ENCODE measurements around the gene RNF141. TPM values are rescaled to one million over a fixed set of nuclear protein-coding genes. Genes with fewer than 3 reads are reported as not detected.

The RNF141 gene
- total RNA-seq, 2 experiments from 2014 or later = 8.2 to 20.1 TPM

DNA sequence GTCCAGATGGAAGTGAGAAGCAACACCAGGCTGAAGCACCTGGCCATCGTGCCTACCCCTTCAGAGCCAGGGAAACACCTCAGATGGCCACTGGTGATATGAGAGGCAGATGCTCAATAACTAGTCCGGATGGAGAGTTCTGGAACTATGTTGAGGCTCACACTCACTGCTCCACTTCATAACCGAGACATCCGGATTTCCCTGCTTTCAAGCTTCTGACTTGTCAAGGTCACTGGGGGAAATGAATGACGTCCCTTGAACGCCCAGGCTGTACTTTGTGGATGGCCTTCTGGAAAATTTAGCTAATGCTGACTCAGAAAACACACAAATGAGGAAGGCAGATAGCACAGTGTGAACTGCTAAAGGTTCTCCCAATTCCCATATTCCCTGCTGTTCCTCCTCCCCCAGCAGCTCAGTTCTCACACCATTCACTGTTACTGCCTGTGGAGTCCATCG, 27.5 kb upstream of the RNF141 start, which contains the start of gene LYVE1:
TSS of gene LYVE1 (minus strand) at position 180 of the 456 bp plus-strand sequence. CDS start at position 47, 133 bp downstream.
- no peak within 1 kb of the TSS for H3K4me2 ChIP-seq (ENCODE audit: low read length)
- H3K4me1 ChIP-seq (ENCODE audit: insufficient read depth, low read length, poor library complexity, severe bottlenecking) = no peaks in the 10 kb centered on the region
- no peak within 1 kb of the TSS for H3K27ac ChIP-seq (ENCODE audit: low read depth, low read length, poor library complexity, severe bottlenecking)
- TF ChIP-seq, protein P1, sequence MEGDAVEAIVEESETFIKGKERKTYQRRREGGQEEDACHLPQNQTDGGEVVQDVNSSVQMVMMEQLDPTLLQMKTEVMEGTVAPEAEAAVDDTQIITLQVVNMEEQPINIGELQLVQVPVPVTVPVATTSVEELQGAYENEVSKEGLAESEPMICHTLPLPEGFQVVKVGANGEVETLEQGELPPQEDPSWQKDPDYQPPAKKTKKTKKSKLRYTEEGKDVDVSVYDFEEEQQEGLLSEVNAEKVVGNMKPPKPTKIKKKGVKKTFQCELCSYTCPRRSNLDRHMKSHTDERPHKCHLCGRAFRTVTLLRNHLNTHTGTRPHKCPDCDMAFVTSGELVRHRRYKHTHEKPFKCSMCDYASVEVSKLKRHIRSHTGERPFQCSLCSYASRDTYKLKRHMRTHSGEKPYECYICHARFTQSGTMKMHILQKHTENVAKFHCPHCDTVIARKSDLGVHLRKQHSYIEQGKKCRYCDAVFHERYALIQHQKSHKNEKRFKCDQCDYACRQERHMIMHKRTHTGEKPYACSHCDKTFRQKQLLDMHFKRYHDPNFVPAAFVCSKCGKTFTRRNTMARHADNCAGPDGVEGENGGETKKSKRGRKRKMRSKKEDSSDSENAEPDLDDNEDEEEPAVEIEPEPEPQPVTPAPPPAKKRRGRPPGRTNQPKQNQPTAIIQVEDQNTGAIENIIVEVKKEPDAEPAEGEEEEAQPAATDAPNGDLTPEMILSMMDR (conservative IDR thresholded peaks at IDR 0.05; ENCODE audit: low read length) = no peak
- no peak for TF ChIP-seq EZH2phosphoT487 (IDR thresholded peaks at IDR 0.05; ENCODE audit: borderline replicate concordance, low read depth, low read length)
- no peaks in the 10 kb centered on the region for H3K9me3 ChIP-seq (ENCODE audit: low read length)
- ChIA-PET POLR2A (interaction anchor here (0.7 kb wide), 1 partner anchor 24 kb away, joined by 5 read pairs; no protein-coding TSS in a partner anchor), CTCF (ENCODE audit: unreplicated experiment) (no interaction called here)
- intact Hi-C loops (cut with micrococcal nuclease; ENCODE audit: unreplicated experiment) = no loop called here
- H3K36me3 ChIP-seq (ENCODE audit: insufficient read depth, low read length) = no peaks in the 10 kb centered on the region
- no peak within 1 kb of the TSS for H2AFZ ChIP-seq (ENCODE audit: low read length)
- H3K4me3 ChIP-seq (ENCODE audit: low read depth, low read length, poor library complexity, severe bottlenecking) = no peak within 1 kb of the TSS
- no peaks in the 10 kb centered on the region for H3K79me2 ChIP-seq (ENCODE audit: insufficient read depth, low read depth, low read length)
- no TSS peak for BruUV-seq (replicated peaks)
- H4K20me1 ChIP-seq (ENCODE audit: insufficient read depth, low read length) = no peaks in the 10 kb centered on the region
- no peak for DNase-seq (ENCODE audit: low spot score)
- no peaks in the 10 kb centered on the region for H3K9me2 ChIP-seq (ENCODE audit: insufficient read depth, low read length)

DNA sequence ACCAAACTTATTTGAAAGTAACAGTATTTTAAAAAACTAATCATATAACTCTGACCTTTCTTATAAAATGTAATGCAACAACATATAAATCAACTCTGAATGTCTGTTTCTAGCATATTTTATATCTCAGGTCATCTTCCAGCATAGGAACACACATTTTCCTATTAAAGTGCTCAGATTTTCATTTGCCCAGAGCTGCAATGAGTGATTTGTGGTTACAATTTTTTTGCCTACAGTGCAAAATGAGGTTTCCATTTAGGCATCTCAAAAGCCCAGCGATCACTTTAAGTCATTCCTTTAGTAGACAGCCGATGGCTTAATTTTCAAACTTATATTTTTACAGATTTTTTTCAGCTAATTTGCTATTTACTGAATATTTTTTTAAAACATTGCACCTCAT, 26.5 kb upstream of the RNF141 start:
- H3K4me1 ChIP-seq (ENCODE audit: insufficient read depth, low read length, poor library complexity, severe bottlenecking) = no peaks in the 10 kb centered on the region
- H3K9me2 ChIP-seq (ENCODE audit: insufficient read depth, low read length) = no peaks in the 10 kb centered on the region
- no peaks in the 10 kb centered on the region for H3K9me3 ChIP-seq (ENCODE audit: low read length)
- intact Hi-C loops (cut with micrococcal nuclease; ENCODE audit: unreplicated experiment) = no loop called here
- ChIA-PET POLR2A (no interaction called here), CTCF (ENCODE audit: unreplicated experiment) (no interaction called here)
- H3K36me3 ChIP-seq (ENCODE audit: insufficient read depth, low read length) = no peaks in the 10 kb centered on the region
- no peak overlapping the region for H3K4me2 ChIP-seq (ENCODE audit: low read length)
- no peak overlapping the region for H3K27ac ChIP-seq (ENCODE audit: low read depth, low read length, poor library complexity, severe bottlenecking)
- TF ChIP-seq EZH2phosphoT487 (IDR thresholded peaks at IDR 0.05; ENCODE audit: borderline replicate concordance, low read depth, low read length) = no peak
- TF ChIP-seq, protein P1 (conservative IDR thresholded peaks at IDR 0.05; ENCODE audit: low read length) = no peak
- DNase-seq (ENCODE audit: low spot score) = no peak
- H3K4me3 ChIP-seq (ENCODE audit: low read depth, low read length, poor library complexity, severe bottlenecking) = no peak overlapping the region
- H2AFZ ChIP-seq (ENCODE audit: low read length) = no peak overlapping the region
- BruUV-seq (replicated peaks) = no TSS peak
- H4K20me1 ChIP-seq (ENCODE audit: insufficient read depth, low read length) = no peaks in the 10 kb centered on the region
- H3K79me2 ChIP-seq (ENCODE audit: insufficient read depth, low read depth, low read length) = no peaks in the 10 kb centered on the region

DNA sequence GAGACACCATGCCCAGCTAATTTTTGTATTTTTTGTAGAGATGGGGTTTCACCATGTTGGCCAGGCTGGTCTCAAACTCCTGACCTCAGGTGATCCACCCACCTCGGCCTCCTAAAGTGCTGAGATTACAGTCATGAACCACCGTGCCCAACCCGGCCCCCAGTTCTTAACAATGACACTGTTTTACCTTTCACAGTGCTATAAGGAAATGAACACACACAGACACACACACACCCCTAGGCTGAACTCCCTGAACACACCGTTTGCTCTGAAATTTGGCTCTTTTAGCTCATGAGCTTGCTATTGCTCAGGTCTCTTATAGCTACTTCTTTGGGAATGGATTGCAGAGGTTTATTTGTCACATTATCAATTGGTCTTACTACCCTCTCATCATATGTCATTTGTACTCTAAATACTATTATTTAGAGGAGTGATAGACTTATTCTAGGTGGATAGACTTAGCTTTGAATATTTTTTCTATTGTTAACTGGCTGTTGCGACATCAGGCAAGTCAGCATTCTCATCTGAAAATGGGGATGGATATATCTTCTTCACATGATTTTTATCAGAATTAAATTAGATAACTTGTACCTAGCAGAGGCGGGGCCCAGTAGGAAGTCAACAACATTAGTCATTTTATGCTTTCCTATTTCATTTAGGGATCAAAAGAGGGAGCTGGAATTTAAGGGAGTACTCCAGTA, 25.4 kb upstream of the RNF141 start:
- H4K20me1 ChIP-seq (ENCODE audit: insufficient read depth, low read length) = no peaks in the 10 kb centered on the region
- no TSS peak for BruUV-seq (replicated peaks)
- H3K36me3 ChIP-seq (ENCODE audit: insufficient read depth, low read length) = no peaks in the 10 kb centered on the region
- CTCF ChIA-PET (ENCODE audit: unreplicated experiment) = no interaction called here
- no peaks in the 10 kb centered on the region for H3K9me3 ChIP-seq (ENCODE audit: low read length)
- no peaks in the 10 kb centered on the region for H3K79me2 ChIP-seq (ENCODE audit: insufficient read depth, low read depth, low read length)
- POLR2A ChIA-PET = interaction anchor here (0.6 kb wide), 2 partner anchors 8 to 526 kb away, joined by 3 to 4 read pairs; no protein-coding TSS in a partner anchor
- TF ChIP-seq EZH2phosphoT487 (IDR thresholded peaks at IDR 0.05; ENCODE audit: borderline replicate concordance, low read depth, low read length) = no peak
- TF ChIP-seq, protein P1 (conservative IDR thresholded peaks at IDR 0.05; ENCODE audit: low read length) = no peak
- no peak for DNase-seq (ENCODE audit: low spot score)
- no peaks in the 10 kb centered on the region for H3K9me2 ChIP-seq (ENCODE audit: insufficient read depth, low read length)
- no peak overlapping the region for H2AFZ ChIP-seq (ENCODE audit: low read length)
- H3K27ac ChIP-seq (ENCODE audit: low read depth, low read length, poor library complexity, severe bottlenecking) = no peak overlapping the region
- H3K4me3 ChIP-seq (ENCODE audit: low read depth, low read length, poor library complexity, severe bottlenecking) = no peak overlapping the region
- no peak overlapping the region for H3K4me2 ChIP-seq (ENCODE audit: low read length)
- intact Hi-C loops (cut with micrococcal nuclease; ENCODE audit: unreplicated experiment) = no loop called here
- no peaks in the 10 kb centered on the region for H3K4me1 ChIP-seq (ENCODE audit: insufficient read depth, low read length, poor library complexity, severe bottlenecking)
